OCI-LY1 (cell line): Measurements from ENCODE around the gene EPB41L2.

Experiments used
- H2AFZ ChIP-seq: fragments of 200-600 bp; sonication (generic), shearing (Covaris generic); 2 replicates; pipeline ENCODE4 v1.6.0; 2014; ENCODE audit warnings: antibody characterized with exemption, mild to moderate bottlenecking, low read length
- H3F3A ChIP-seq: fragments of 200-600 bp; sonication (generic), shearing (Covaris generic); 2 replicates; pipeline ENCODE4 v1.6.0; 2014; ENCODE audit warnings: mild to moderate bottlenecking, antibody characterized with exemption, low read length, moderate library complexity; ENCODE audit not compliant: insufficient read depth
- H3K27ac ChIP-seq: fragments of 200-600 bp; sonication (generic); 2 replicates; pipeline ENCODE4 v1.5.1; 2014; ENCODE audit warnings: low read length, mixed run types, mild to moderate bottlenecking, low read depth; ENCODE audit not compliant: poor library complexity, severe bottlenecking
- H3K27me3 ChIP-seq: fragments of 200-600 bp; sonication (generic); 2 replicates; pipeline ENCODE4 v1.6.0; 2014; ENCODE audit warnings: antibody characterized with exemption, mild to moderate bottlenecking, low read length, moderate library complexity; ENCODE audit not compliant: insufficient read depth
- H3K36me3 ChIP-seq: fragments of 200-600 bp; sonication (generic); 2 replicates; pipeline ENCODE4 v1.6.1; 2014; ENCODE audit warnings: mild to moderate bottlenecking, antibody characterized with exemption, low read length, moderate library complexity, mixed read lengths; ENCODE audit not compliant: insufficient read depth
- H3K4me1 ChIP-seq: fragments of 200-600 bp; sonication (generic); 2 replicates; pipeline ENCODE4 v1.5.1; 2014; ENCODE audit warnings: mild to moderate bottlenecking, low read length, moderate library complexity; ENCODE audit not compliant: insufficient read depth, severe bottlenecking
- H3K4me2 ChIP-seq: fragments of 200-600 bp; sonication (generic), shearing (Covaris generic); 2 replicates; pipeline ENCODE4 v1.6.1; 2014; ENCODE audit warnings: low read length
- H3K4me3 ChIP-seq: fragments of 200-600 bp; sonication (generic); 2 replicates; pipeline ENCODE4 v1.5.1; 2014; ENCODE audit warnings: low read length, low read depth, mild to moderate bottlenecking, mixed read lengths; ENCODE audit not compliant: poor library complexity, severe bottlenecking
- H3K79me2 ChIP-seq: fragments of 200-600 bp; shearing (Covaris generic); 2 replicates; pipeline ENCODE4 v1.6.1; 2016; ENCODE audit warnings: mixed run types, low read length, mixed read lengths; ENCODE audit not compliant: insufficient read depth
- H3K9ac ChIP-seq: fragments of 200-600 bp; sonication (generic), shearing (Covaris generic); 2 replicates; pipeline ENCODE4 v1.6.1; 2014; ENCODE audit warnings: mild to moderate bottlenecking, low read length, mixed read lengths
- H3K9me2 ChIP-seq: fragments of 200-600 bp; sonication (generic), shearing (Covaris generic); 2 replicates; pipeline ENCODE4 v1.6.1; 2014; ENCODE audit warnings: low read depth, mild to moderate bottlenecking, low read length, mixed read lengths
- H3K9me3 ChIP-seq: fragments of 200-600 bp; shearing (Covaris generic); 2 replicates; pipeline ENCODE4 v1.6.1; 2014; ENCODE audit warnings: low read length, mixed read lengths
- H4K20me1 ChIP-seq: fragments of 200-600 bp; sonication (generic), shearing (Covaris generic); 2 replicates; pipeline ENCODE4 v1.6.0; 2016; ENCODE audit warnings: mild to moderate bottlenecking, low read length; ENCODE audit not compliant: insufficient read depth
- EZH2 ChIP-seq: fragments of 200-600 bp; sonication (generic), shearing (Covaris generic); IDR thresholded peaks from 2 replicates; pipeline ENCODE4 v1.8.0; 2017; ENCODE audit warnings: borderline replicate concordance, mixed run types, mild to moderate bottlenecking, antibody characterized with exemption, low read length, moderate library complexity, mixed read lengths
- TF ChIP-seq, protein P1 (sequence below): fragments of 200-600 bp; sonication (generic), shearing (Covaris generic); IDR thresholded peaks from 2 replicates; pipeline ENCODE4 v1.5.1; 2017; ENCODE audit warnings: mild to moderate bottlenecking, antibody characterized with exemption, low read length, moderate library complexity, mixed read lengths

EPB41L2 gene

DNA sequence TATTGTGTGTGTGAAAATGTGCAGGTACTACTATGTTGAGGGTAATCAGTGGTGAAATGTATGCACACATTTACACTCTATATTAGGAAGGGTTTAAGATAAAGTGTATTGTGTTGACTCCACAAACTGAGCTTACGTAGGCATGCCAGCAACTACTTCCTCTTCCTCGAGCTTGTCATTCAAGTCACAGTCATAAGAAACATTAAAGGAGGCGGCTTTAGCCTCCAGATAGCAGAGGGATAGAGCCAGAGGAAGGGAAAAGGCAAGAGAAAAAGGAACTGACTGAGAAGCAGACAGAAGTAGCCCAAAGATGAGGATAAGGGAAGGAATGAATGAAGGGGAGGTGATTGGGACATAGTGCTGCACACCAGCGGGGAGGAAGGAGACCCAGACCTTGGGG lies 180.7 kb downstream of the EPB41L2 start:
- no peak overlapping the region for H3K9ac ChIP-seq
- no peaks in the 10 kb centered on the region for H3K9me3 ChIP-seq
- H3K4me2 ChIP-seq, result no peak overlapping the region
- no peaks in the 10 kb centered on the region for H3K4me1 ChIP-seq
- no peak overlapping the region for H2AFZ ChIP-seq
- no peaks in the 10 kb centered on the region for H3K9me2 ChIP-seq
- no peaks in the 10 kb centered on the region for H3K36me3 ChIP-seq
- H3K4me3 ChIP-seq, result no peak overlapping the region
- no peak for TF ChIP-seq EZH2
- TF ChIP-seq, protein P1, sequence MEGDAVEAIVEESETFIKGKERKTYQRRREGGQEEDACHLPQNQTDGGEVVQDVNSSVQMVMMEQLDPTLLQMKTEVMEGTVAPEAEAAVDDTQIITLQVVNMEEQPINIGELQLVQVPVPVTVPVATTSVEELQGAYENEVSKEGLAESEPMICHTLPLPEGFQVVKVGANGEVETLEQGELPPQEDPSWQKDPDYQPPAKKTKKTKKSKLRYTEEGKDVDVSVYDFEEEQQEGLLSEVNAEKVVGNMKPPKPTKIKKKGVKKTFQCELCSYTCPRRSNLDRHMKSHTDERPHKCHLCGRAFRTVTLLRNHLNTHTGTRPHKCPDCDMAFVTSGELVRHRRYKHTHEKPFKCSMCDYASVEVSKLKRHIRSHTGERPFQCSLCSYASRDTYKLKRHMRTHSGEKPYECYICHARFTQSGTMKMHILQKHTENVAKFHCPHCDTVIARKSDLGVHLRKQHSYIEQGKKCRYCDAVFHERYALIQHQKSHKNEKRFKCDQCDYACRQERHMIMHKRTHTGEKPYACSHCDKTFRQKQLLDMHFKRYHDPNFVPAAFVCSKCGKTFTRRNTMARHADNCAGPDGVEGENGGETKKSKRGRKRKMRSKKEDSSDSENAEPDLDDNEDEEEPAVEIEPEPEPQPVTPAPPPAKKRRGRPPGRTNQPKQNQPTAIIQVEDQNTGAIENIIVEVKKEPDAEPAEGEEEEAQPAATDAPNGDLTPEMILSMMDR, result no peak
- H3K79me2 ChIP-seq, result no peaks in the 10 kb centered on the region
- H3F3A ChIP-seq, result no peaks in the 10 kb centered on the region
- no peak overlapping the region for H3K27ac ChIP-seq
- 0 out of 2 replicates have a peak, but pooled peaks cover 2% of the 10 kb centered on the region for H4K20me1 ChIP-seq
- H3K27me3 ChIP-seq, result no peaks in the 10 kb centered on the region

DNA sequence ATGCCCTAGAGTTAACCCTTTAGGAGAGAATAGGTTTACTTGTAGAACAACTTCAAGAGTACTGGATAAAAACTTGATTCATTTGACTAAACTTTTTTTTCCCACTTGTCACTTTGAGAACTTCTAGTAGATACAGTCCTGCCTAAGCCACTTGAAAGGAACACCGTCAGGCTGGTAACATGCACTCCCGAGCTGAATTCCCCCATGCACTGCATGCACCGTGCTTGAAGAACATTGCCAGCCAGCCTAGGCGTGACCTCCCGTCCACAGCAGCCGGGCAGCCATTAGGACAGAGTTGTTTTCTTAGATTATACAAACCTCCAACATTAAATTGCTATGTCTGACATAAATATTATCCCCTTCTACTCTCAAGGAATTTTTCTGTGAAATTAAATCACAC lies 183.2 kb downstream of the EPB41L2 start:
- Histone ChIP-seq H3K4me3 (no peak overlapping the region), H3F3A (no peaks in the 10 kb centered on the region), H3K9me2 (no peaks in the 10 kb centered on the region), H3K36me3 (no peaks in the 10 kb centered on the region), H3K9ac (no peak overlapping the region), H3K4me2 (no peak overlapping the region), H3K4me1 (no peaks in the 10 kb centered on the region), H4K20me1 (no peaks in the 10 kb centered on the region), H3K9me3 (no peaks in the 10 kb centered on the region), H2AFZ (no peak overlapping the region), H3K27me3 (no peaks in the 10 kb centered on the region), H3K79me2 (no peaks in the 10 kb centered on the region), H3K27ac (no peak overlapping the region)
- TF ChIP-seq, protein P1, result no peak
- no peak for TF ChIP-seq EZH2

GRCh38 chr6:130873746-130874145 lies 189.3 kb downstream of the EPB41L2 start:
- no peaks in the 10 kb centered on the region for H3K27me3 ChIP-seq
- H3K4me3 ChIP-seq, result no peak overlapping the region
- H4K20me1 ChIP-seq, result no peaks in the 10 kb centered on the region
- no peaks in the 10 kb centered on the region for H3K79me2 ChIP-seq
- H3F3A ChIP-seq, result no peaks in the 10 kb centered on the region
- no peaks in the 10 kb centered on the region for H3K36me3 ChIP-seq
- H3K9me2 ChIP-seq, result no peaks in the 10 kb centered on the region
- no peak for TF ChIP-seq EZH2
- TF ChIP-seq, protein P1, result no peak
- H3K27ac ChIP-seq, result no peak overlapping the region
- H3K4me1 ChIP-seq, result no peaks in the 10 kb centered on the region
- H3K9me3 ChIP-seq, result no peaks in the 10 kb centered on the region
- no peak overlapping the region for H3K4me2 ChIP-seq
- no peak overlapping the region for H3K9ac ChIP-seq
- no peak overlapping the region for H2AFZ ChIP-seq
